Tibial nerve (tissue), 4 donors: ENCODE measurements around the gene RSPO1. TPM values are rescaled to one million over a fixed set of nuclear protein-coding genes. Genes with fewer than 3 reads are reported as not detected.

Source experiments
- DNase-seq, 2 donors: peaks; one replicate each; pipeline ENCODE4 v3.0.0-alpha.2; 2019; ENCODE audit warnings: low spot score in 2 of 2
- H3K27ac ChIP-seq, 4 donors: fragments of 200-600 bp; sonication (generic) in 3 of 4; one replicate each; pipeline ENCODE4 v1.5.1; 2017 to 2019; ENCODE audit warnings: mild to moderate bottlenecking in 1 of 4
- H3K27me3 ChIP-seq, 2 donors: fragments of 200-600 bp; sonication (generic) in 1 of 2; one replicate each; pipeline versions ENCODE4 v1.5.1 to v1.6.0; 2017 to 2019
- H3K36me3 ChIP-seq, 3 donors: fragments of 200-600 bp; sonication (generic); one replicate each; pipeline ENCODE4 v1.5.1; 2018 to 2019
- H3K4me1 ChIP-seq, 4 donors: fragments of 200-600 bp; sonication (generic) in 3 of 4; one replicate each; pipeline ENCODE4 v1.5.1; 2017 to 2019
- H3K4me3 ChIP-seq, 4 donors: fragments of 200-600 bp; sonication (generic) in 3 of 4; one replicate each; pipeline ENCODE4 v1.5.1; 2017 to 2019; ENCODE audit warnings: mild to moderate bottlenecking in 1 of 4, moderate library complexity in 1 of 4
- H3K9me3 ChIP-seq, 4 donors: fragments of 200-600 bp; sonication (generic) in 3 of 4; one replicate each; pipeline ENCODE4 v1.5.1; 2017 to 2019
- EP300 ChIP-seq, 2 donors: sonication (generic); formaldehyde crosslinking; IDR thresholded peaks; one replicate each; pipeline ENCODE4 v1.6.1; 2017; ENCODE audit warnings: antibody characterized with exemption in 2 of 2, mild to moderate bottlenecking in 1 of 2
- POLR2A ChIP-seq, 2 donors: fragments of 450-650 bp; IDR thresholded peaks; one replicate each; pipeline ENCODE4 v1.6.1; 2017; ENCODE audit warnings: antibody characterized with exemption in 2 of 2, mild to moderate bottlenecking in 2 of 2, moderate library complexity in 2 of 2
- WGBS, 2 donors: methylation state at CpG; one replicate each; pipeline ENCODE4 v1.1.5; 2018; 5-methylcytosine and 5-hydroxymethylcytosine counted together
- total RNA-seq, 4 donors: library from RNA; depleted of rRNA; stranded (reverse); fragments of >200 nt; gene quantifications; one replicate each; pipeline ENCODE4 v1.1.0, GENCODE V29; 2016
- TF ChIP-seq, protein P1 (sequence below), 5 experiments: fragments of 200-600 bp in 3 of 5; fragments of 450-650 bp in 2 of 5; sonication (generic) in 3 of 5; IDR thresholded peaks; one replicate each; pipeline ENCODE4 v1.5.1; 2016 to 2019; ENCODE audit warnings: antibody characterized with exemption in 5 of 5, mild to moderate bottlenecking in 3 of 5, moderate library complexity in 2 of 5

The RSPO1 gene
- total RNA-seq, 4 donors from 2014 or later, result 0.20 to 0.21 TPM; not detected in 2

DNA sequence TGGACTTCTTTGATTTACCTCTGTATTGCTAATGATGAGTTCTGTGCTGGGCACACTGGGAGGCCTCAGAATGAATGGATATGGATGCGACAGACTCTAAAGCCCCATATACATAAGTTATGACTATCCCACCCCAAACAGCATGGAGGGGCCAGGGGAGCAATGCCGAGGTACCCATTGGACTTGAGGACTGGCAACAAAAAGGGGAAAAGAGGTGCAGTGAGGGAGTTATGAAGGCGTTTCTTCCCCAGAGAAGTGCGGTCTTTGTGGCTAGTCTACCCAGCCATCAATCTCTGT is 42.4 kb upstream of the RSPO1 start:
- 49 to 63% methylated on average over 4 of the region's 4 CpGs for WGBS, 2 donors
- no peak for TF ChIP-seq EP300 (IDR thresholded peaks at IDR 0.05)
- TF ChIP-seq POLR2A (IDR thresholded peaks at IDR 0.05), result no peak
- TF ChIP-seq, protein P1, sequence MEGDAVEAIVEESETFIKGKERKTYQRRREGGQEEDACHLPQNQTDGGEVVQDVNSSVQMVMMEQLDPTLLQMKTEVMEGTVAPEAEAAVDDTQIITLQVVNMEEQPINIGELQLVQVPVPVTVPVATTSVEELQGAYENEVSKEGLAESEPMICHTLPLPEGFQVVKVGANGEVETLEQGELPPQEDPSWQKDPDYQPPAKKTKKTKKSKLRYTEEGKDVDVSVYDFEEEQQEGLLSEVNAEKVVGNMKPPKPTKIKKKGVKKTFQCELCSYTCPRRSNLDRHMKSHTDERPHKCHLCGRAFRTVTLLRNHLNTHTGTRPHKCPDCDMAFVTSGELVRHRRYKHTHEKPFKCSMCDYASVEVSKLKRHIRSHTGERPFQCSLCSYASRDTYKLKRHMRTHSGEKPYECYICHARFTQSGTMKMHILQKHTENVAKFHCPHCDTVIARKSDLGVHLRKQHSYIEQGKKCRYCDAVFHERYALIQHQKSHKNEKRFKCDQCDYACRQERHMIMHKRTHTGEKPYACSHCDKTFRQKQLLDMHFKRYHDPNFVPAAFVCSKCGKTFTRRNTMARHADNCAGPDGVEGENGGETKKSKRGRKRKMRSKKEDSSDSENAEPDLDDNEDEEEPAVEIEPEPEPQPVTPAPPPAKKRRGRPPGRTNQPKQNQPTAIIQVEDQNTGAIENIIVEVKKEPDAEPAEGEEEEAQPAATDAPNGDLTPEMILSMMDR (IDR thresholded peaks at IDR 0.05), result no peak
- Histone ChIP-seq H3K4me3 (no peak overlapping the region), H3K27me3 (no peaks in the 10 kb centered on the region), H3K36me3 (peaks cover 0 to 15% (median 0%) of the 10 kb centered on the region in 3 donors), H3K9me3 (no peaks in the 10 kb centered on the region), H3K27ac (no peak overlapping the region), H3K4me1 (peaks cover 0 to 8% (median 3%) of the 10 kb centered on the region in 4 donors)
- no peak for DNase-seq

DNA sequence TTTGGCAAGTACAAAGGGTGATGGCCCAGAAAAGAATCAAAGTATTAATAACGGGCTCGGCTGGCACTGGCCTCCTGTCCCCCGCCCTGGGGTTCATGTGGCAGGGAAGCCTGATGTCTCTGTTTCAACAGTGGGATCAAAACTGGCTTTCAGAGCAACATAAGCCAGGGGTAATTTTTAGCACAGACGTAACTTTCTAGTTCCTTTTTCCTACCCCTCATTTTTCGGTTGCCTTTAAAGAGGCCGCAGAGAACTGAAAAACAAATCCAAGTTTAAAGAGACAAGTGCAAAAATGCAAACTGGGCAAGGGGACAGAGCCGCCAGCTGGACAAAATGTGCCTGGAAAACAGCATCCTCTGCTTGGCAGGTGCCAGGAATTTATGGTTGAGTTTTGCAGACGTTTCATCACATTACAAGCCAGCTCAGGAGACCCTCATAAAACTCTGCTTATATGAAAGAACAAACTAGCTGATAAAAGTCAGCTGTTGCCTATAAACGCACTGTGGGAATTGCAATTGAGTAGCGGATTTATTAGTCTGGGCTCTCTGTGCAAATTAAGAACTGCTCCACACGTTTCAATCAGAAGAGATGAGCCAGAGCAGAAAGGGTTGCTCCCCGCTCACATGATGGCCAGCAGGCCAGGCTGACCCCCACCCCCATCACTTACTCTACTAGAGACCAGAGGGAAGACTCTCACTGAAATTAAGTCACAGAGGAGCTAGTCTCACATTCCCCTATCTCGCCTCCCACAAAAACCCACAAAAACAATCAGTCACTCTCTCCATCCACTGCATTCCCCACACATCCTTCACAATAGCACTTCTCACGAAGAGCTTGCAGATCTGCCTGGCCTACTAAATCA is 41.8 kb upstream of the RSPO1 start:
- TF ChIP-seq, protein P1 (IDR thresholded peaks at IDR 0.05), result no peak
- TF ChIP-seq EP300 (IDR thresholded peaks at IDR 0.05) (no peak), POLR2A (IDR thresholded peaks at IDR 0.05) (no peak)
- Histone ChIP-seq H3K27ac (peak overlapping the region in 2 of 4 donors; percentile 19 to 35), H3K9me3 (no peaks in the 10 kb centered on the region), H3K4me1 (peaks cover 0 to 8% (median 3%) of the 10 kb centered on the region in 4 donors), H3K27me3 (no peaks in the 10 kb centered on the region), H3K36me3 (peaks cover 0 to 15% (median 0%) of the 10 kb centered on the region in 3 donors), H3K4me3 (no peak overlapping the region)
- WGBS, 2 donors, result 24 to 28% methylated on average over 14 of the region's 14 CpGs
- DNase-seq, result no peak

DNA sequence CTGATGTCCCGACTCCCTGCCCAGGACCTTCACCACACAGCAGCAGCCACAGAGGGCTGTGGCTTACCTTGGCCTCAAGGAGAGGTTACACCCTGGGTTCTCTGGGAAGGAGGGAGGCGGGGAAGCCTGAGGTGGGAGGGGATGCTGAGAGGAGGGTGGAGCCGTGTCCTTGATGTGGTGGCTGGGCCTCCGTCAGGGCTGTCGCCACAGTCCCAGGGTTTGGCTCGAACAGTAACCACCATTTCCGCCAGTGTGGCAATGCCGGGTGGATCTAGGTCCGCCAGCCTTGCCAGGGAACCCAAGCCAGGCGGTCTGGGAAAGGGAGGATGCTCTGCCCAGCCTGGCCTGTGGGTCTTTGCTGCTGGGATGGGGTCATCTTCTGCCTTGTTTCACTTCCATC is 39.2 kb upstream of the RSPO1 start:
- WGBS, 2 donors, result 42 to 53% methylated on average over 10 of the region's 10 CpGs
- TF ChIP-seq, protein P1 (IDR thresholded peaks at IDR 0.05), result no peak
- TF ChIP-seq EP300 (IDR thresholded peaks at IDR 0.05) (no peak), POLR2A (IDR thresholded peaks at IDR 0.05) (no peak)
- Histone ChIP-seq H3K9me3 (no peaks in the 10 kb centered on the region), H3K4me3 (no peak overlapping the region), H3K27ac (no peak overlapping the region), H3K4me1 (peaks cover 0 to 8% (median 3%) of the 10 kb centered on the region in 4 donors), H3K36me3 (no peaks in the 10 kb centered on the region), H3K27me3 (peaks cover 0 to 7% of the 10 kb centered on the region in 2 donors)
- no peak for DNase-seq

DNA sequence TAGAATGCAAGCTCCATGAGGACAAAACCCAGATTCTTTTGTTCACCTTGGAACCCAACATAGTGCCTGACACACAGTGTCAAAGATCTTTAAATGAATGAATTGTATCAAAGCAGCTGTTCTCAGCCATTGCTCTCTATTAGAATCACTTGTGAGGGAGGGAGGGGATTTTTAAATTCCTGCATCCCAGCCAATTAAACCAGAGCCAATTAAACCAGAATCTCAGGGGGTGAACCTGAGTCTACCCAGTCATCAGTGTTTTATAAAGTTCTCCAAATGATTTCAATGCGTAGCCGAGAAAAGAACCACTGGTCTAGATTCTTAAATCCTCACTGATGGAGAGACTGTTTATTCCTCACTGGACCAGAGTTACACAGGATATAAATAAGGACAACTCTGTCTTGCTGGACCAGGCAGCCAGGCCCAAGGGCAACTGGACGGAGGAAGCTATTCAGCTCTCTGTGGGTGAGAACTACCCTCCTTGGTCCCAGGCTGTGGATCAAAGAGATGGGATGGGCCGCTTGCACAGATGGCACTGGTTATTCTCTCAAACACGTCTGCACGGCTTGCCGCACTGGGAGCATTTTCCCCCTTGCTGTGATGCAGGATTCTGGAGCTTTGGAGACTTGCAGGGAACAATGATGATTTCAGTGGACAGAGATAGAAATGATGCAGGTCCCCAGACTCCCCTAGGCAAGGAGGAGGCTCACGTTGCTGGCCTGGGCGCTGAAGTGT is 37.6 kb upstream of the RSPO1 start:
- no peaks in the 10 kb centered on the region for H3K36me3 ChIP-seq
- H3K4me3 ChIP-seq, result no peak overlapping the region
- no peaks in the 10 kb centered on the region for H3K9me3 ChIP-seq
- TF ChIP-seq POLR2A (IDR thresholded peaks at IDR 0.05) (no peak), EP300 (IDR thresholded peaks at IDR 0.05) (no peak)
- TF ChIP-seq, protein P1 (IDR thresholded peaks at IDR 0.05), result no peak
- 46 to 49% methylated on average over 9 of the region's 9 CpGs for WGBS, 2 donors
- no peak overlapping the region for H3K27ac ChIP-seq
- H3K4me1 ChIP-seq, result peaks cover 0 to 8% (median 3%) of the 10 kb centered on the region in 4 donors
- peaks cover 0 to 13% of the 10 kb centered on the region in 2 donors for H3K27me3 ChIP-seq
- DNase-seq, result no peak

DNA sequence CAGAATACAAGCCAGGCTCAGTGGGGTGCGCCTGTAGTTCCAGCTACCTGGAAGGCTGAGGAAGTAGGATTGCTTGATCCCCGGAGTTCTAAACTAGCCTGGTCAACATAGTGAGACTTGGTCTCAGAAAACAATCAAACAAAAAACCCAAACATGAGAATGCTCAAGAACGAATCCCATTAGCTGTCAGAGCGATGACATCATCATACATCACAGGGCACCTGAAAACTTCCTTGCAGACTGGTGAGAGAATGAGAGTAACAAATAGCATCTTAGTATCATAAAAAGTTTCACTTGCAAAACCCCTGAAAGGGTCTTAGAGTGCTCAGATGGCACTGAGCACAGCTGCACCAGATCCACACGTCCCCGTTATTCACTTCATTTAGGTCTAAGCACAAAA is 36.6 kb upstream of the RSPO1 start:
- no peak for DNase-seq
- H3K27me3 ChIP-seq, result peaks cover 0 to 13% of the 10 kb centered on the region in 2 donors
- H3K9me3 ChIP-seq, result no peaks in the 10 kb centered on the region
- WGBS, 2 donors, result 72 to 77% methylated on average over 6 of the region's 6 CpGs
- no peak for TF ChIP-seq POLR2A (IDR thresholded peaks at IDR 0.05)
- TF ChIP-seq, protein P1 (IDR thresholded peaks at IDR 0.05), result no peak
- H3K4me3 ChIP-seq, result no peak overlapping the region
- no peaks in the 10 kb centered on the region for H3K36me3 ChIP-seq
- H3K4me1 ChIP-seq, result peaks cover 0 to 7% (median 2%) of the 10 kb centered on the region in 4 donors
- no peak overlapping the region for H3K27ac ChIP-seq
